ENCODE data around the gene ATAT1. TPM values are rescaled to one million over a fixed set of nuclear protein-coding genes. Genes with fewer than 3 reads are reported as not detected.
"Not testable (repeated sequence)": the region's sequence is repeated elsewhere in the genome, so short reads cannot be mapped to it uniquely, and the experiment has no call there.

ATAT1 gene
- 10 to 100 TPM in 1 of 2 donors, 1 to 10 TPM in 1; 8.3 to 14.2 TPM for total RNA-seq

DNA sequence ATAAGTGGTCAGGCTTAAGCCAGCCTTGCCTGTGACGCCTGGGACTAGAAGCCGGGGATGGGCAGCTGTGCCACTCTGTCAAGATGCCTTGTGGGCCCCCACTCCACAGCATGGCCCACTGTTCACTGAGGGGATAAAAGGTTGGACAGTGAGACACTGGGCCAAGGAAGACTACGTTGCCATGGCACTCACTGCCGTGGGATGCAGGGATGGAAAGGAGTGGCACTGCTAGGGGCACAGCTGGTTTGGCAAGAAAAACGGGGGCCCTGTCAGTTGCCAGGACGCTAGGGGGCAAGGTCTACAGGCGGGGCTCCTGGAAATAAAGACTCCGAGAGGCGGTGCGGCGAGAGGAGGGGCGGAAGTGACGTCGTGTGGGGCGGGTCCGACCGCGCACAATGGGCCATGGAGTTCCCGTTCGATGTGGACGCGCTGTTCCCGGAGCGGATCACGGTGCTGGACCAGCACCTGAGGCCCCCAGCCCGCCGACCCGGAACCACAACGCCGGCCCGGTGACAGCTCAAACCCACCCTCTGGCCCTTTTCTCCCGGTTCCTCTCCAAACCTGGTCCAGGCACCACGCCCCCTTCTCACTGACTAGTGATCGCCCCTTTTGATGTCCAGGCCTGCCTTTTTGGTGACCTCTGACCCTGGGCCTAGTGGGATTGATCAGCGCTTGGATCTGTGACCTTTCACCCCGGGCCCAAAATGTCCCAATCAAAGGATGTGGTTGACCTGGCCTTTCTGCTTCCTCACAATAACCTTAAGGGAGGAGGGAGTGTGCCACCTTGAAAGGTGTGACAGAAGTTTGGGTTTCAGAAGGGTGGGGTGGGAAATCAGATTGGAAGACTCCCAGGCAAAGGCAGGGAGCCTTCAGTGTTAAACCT, at the start of gene ATAT1:
Gene ATAT1, plus strand, starts transcription at position 391 of the 883 bp plus-strand sequence.
- ATAC-seq (replicated peaks in 1 of 2) (peak; percentile 99), DNase-seq (peak; percentile 89)
- Mint-ChIP-seq H3K36me3 (ENCODE audit: insufficient read depth in 2 of 2) (peaks cover 10 to 37% of the 10 kb centered on the region in 2 donors), H3K4me1 (ENCODE audit: low read depth) (peaks cover 26% of the 10 kb centered on the region), H3K27ac (peak within 1 kb of the TSS; percentile 94), H3K9me3 (no peaks in the 10 kb centered on the region), H3K4me3 (peak within 1 kb of the TSS; percentile 91 to 96), H3K27me3 (ENCODE audit: low read depth) (no peaks in the 10 kb centered on the region)

DNA sequence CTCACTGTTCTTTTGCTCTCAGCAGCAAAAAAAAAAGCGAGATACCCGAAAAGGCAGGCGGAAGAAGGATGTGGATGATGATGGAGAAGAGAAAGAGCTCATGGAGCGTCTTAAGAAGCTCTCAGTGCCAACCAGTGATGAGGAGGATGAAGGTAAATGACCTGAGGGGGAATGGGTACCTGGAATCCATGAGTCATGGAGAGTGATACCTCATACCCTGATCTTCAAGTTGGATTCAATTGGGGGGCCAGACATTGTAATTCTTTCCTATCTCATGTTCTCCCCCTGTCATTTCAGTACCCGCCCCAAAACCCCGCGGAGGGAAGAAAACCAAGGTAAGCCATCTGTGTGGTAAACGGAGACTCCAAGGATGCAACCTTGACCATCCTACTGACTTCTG, 48.6 kb upstream of the ATAT1 start:
- peaks cover 25 to 62% of the 10 kb centered on the region in 2 donors for H3K36me3 Mint-ChIP-seq (ENCODE audit: insufficient read depth in 2 of 2)
- H3K9me3 Mint-ChIP-seq, result no peaks in the 10 kb centered on the region
- DNase-seq (no peak), ATAC-seq (replicated peaks in 1 of 2) (no peak)
- H3K4me1 Mint-ChIP-seq (ENCODE audit: low read depth), result peaks cover 39% of the 10 kb centered on the region
- no peaks in the 10 kb centered on the region for H3K27me3 Mint-ChIP-seq (ENCODE audit: low read depth)
- peak overlapping the region; percentile 9 for H3K27ac Mint-ChIP-seq
- no peak overlapping the region for H3K4me3 Mint-ChIP-seq

DNA sequence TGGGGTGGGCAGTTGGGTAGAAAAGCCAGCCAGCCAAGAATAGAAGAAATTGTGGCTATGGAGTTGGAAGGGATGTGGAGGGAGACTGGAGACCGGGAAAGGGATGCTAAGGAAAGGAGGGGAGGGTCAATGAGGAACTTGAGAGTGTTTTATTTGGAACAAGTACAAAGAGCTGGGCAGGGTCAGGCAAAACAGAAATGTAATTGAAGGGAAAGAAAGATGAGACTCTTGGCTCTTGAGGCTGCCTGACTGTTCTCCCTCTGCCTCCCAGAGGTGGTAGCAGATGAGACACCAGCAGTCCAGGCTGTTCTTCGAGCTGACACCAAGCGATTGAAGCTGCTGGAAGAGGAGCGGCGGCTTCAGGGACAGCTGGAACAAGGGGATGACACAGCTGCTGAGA, 42.8 kb upstream of the ATAT1 start:
- Mint-ChIP-seq H3K27me3 (ENCODE audit: low read depth) (no peaks in the 10 kb centered on the region), H3K9me3 (no peaks in the 10 kb centered on the region), H3K27ac (no peak overlapping the region), H3K4me1 (ENCODE audit: low read depth) (no peaks in the 10 kb centered on the region), H3K36me3 (ENCODE audit: insufficient read depth in 2 of 2) (peaks cover 21 to 54% of the 10 kb centered on the region in 2 donors), H3K4me3 (no peak overlapping the region)
- DNase-seq (no peak), ATAC-seq (replicated peaks in 1 of 2) (no peak)

DNA sequence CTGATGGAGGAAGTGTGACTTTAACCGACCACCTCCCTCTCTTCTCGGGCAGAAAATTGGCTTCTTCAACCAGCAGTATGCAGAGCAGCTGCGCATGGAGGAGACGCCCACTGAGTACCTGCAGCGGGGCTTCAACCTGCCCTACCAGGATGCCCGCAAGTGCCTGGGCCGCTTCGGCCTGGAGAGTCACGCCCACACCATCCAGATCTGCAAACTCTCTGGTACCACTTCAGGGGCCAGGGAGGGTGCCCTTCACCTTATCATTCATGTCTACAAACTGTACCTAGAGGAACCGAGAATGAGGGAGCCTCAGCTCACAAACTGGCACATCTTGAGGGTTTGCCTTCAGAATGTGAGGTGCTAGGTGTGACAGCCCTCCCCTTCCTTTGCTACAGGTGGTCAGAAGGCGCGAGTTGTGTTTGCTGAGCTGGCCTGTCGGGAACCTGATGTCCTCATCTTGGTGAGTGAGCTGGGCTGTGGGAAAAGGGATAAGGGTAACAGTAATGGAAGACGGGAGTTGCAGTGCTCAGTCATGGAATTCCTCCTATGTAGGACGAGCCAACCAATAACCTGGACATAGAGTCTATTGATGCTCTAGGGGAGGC, 36.8 kb upstream of the ATAT1 start:
- H3K36me3 Mint-ChIP-seq (ENCODE audit: insufficient read depth in 2 of 2), result peaks cover 18 to 26% of the 10 kb centered on the region in 2 donors
- no peak overlapping the region for H3K4me3 Mint-ChIP-seq
- H3K27ac Mint-ChIP-seq, result no peak overlapping the region
- peaks cover 5% of the 10 kb centered on the region for H3K4me1 Mint-ChIP-seq (ENCODE audit: low read depth)
- H3K9me3 Mint-ChIP-seq, result no peaks in the 10 kb centered on the region
- no peaks in the 10 kb centered on the region for H3K27me3 Mint-ChIP-seq (ENCODE audit: low read depth)
- DNase-seq (no peak), ATAC-seq (replicated peaks in 1 of 2) (peak in 1 of 2 donors; percentile 20)

DNA sequence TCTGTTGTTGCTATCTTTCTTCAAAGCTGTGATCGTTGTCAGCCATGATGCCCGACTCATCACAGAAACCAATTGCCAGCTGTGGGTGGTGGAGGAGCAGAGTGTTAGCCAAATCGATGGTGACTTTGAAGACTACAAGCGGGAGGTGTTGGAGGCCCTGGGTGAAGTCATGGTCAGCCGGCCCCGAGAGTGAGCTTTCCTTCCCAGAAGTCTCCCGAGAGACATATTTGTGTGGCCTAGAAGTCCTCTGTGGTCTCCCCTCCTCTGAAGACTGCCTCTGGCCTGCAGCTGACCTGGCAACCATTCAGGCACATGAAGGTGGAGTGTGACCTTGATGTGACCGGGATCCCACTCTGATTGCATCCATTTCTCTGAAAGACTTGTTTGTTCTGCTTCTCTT, 36.2 kb upstream of the ATAT1 start:
- no peaks in the 10 kb centered on the region for H3K27me3 Mint-ChIP-seq (ENCODE audit: low read depth)
- peaks cover 5% of the 10 kb centered on the region for H3K4me1 Mint-ChIP-seq (ENCODE audit: low read depth)
- DNase-seq (no peak), ATAC-seq (replicated peaks in 1 of 2) (peak; percentile 11 to 32)
- peak overlapping the region; percentile 30 for H3K27ac Mint-ChIP-seq
- peaks cover 20 to 27% of the 10 kb centered on the region in 2 donors for H3K36me3 Mint-ChIP-seq (ENCODE audit: insufficient read depth in 2 of 2)
- no peak overlapping the region for H3K4me3 Mint-ChIP-seq
- no peaks in the 10 kb centered on the region for H3K9me3 Mint-ChIP-seq

DNA sequence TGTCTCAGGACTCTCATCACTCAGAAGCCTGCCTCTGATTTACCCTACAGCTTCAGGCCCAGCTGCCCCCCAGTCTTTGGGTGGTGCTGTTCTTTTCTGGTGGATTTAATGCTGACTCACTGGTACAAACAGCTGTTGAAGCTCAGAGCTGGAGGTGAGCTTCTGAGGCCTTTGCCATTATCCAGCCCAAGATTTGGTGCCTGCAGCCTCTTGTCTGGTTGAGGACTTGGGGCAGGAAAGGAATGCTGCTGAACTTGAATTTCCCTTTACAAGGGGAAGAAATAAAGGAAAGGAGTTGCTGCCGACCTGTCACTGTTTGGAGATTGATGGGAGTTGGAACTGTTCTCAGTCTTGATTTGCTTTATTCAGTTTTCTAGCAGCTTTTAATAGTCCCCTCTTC, 35.7 kb upstream of the ATAT1 start:
- ATAC-seq (replicated peaks in 1 of 2) (no peak), DNase-seq (no peak)
- Mint-ChIP-seq H3K27ac (peak overlapping the region; percentile 30), H3K4me1 (ENCODE audit: low read depth) (peaks cover 5% of the 10 kb centered on the region), H3K9me3 (no peaks in the 10 kb centered on the region), H3K36me3 (ENCODE audit: insufficient read depth in 2 of 2) (peaks cover 18 to 25% of the 10 kb centered on the region in 2 donors), H3K27me3 (ENCODE audit: low read depth) (no peaks in the 10 kb centered on the region), H3K4me3 (no peak overlapping the region)

DNA sequence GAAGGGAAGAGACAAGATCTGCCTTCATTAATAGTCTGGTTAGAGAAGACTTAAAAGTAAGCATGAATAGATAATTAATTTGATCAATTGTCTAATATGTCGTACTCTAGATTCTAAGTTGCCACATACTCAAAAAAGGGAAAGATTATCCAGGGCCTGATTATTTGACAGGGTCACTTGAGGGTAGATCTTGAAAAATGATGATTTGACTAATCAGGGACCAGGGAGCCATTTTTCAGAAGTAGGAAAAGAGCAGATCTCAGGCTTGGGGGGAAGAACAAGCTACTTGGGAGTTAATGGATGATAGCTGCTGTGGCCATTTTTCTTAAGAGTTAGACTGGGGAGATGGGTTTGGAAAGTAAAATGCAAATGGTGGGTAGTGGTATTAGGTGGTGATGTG, 34.4 kb upstream of the ATAT1 start:
- no peak overlapping the region for H3K4me3 Mint-ChIP-seq
- DNase-seq (no peak), ATAC-seq (replicated peaks in 1 of 2) (no peak)
- H3K27ac Mint-ChIP-seq, result peak overlapping the region; percentile 44
- no peaks in the 10 kb centered on the region for H3K27me3 Mint-ChIP-seq (ENCODE audit: low read depth)
- H3K4me1 Mint-ChIP-seq (ENCODE audit: low read depth), result peaks cover 11% of the 10 kb centered on the region
- no peaks in the 10 kb centered on the region for H3K9me3 Mint-ChIP-seq
- peaks cover 12 to 18% of the 10 kb centered on the region in 2 donors for H3K36me3 Mint-ChIP-seq (ENCODE audit: insufficient read depth in 2 of 2)

DNA sequence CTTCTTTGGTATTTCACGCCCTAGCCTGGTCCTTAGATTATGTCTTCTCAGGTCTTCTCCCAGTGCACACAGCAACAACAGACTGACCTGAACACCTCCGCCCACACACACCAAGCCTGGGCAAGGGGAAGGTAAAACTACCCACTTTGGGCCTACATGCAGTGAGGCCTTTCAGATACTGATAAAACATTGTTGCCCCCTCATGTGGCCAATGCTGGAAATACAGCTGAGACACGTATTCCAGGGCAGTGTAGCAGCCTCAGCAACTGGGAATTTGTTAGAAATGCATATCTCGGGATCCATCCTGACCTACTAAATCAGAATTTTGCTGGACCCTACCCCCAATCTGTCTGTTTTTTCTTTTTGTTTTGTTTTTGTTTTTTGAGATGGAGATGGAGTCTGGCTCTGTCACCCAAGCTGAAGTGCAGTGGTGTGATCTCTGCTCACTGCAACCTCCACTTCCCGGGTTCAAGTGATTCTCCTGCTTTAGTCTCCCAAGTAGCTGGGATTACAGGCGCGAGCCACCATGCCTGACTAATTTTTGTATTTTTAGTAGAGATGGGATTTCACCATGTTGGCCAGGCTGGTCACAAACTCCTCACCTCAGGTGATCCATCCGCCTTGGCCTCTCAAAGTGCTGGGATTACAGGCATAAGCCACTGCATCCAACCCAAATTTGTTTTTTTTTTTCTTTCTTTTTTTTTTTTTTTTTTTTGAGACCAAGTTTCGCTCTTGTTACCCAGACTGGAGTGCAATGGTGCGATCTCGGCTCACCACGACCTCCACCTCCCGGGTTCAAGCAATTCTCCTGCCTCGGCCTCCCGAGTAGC, 29.1 kb upstream of the ATAT1 start:
- Mint-ChIP-seq H3K4me1 (ENCODE audit: low read depth) (peaks cover 16% of the 10 kb centered on the region), H3K27ac (peak overlapping the region; percentile 33)
- H3K36me3 Mint-ChIP-seq (ENCODE audit: insufficient read depth in 2 of 2); H3K9me3 Mint-ChIP-seq; H3K27me3 Mint-ChIP-seq (ENCODE audit: low read depth); H3K4me3 Mint-ChIP-seq: not testable (repeated sequence)
- DNase-seq, result peak; percentile 80 to 81
- peak; percentile 71 to 79 for ATAC-seq (replicated peaks in 1 of 2)

DNA sequence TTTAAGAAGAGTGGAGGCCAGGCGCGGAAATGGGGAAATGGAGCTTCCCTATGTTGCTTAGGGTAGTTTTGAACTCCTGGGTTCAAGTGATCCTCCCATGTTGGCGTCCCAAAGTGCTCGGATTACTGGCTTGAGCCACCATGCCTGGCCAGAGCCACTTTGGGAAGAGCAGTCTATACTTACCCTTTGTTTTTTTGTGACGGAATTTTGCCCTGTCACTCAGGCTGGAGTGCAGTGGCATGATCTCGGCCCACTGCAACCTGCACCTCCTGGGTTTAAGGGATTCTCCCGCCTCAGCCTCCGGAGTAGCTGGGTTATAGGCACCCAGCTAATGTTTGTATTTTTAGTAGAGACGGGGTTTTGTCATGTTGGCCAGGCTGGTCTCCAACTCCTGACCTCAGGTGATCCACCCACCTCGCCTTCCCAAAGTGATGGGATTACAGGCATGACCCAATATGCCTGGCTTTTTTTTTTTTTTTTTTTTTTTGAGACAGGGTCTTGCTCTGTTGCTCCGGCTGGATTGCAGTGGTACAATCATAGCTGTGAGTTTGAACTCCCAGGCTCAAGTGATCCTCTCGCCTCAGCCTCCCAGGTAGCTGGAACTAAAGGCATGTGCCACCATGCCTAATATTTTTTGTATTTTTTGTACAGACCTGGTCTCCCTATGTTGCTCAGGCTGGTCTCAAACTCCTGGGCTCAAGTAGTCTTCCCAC, 27.6 kb upstream of the ATAT1 start:
- peaks cover 9 to 15% of the 10 kb centered on the region in 2 donors for H3K36me3 Mint-ChIP-seq (ENCODE audit: insufficient read depth in 2 of 2)
- no peak overlapping the region for H3K27ac Mint-ChIP-seq

DNA sequence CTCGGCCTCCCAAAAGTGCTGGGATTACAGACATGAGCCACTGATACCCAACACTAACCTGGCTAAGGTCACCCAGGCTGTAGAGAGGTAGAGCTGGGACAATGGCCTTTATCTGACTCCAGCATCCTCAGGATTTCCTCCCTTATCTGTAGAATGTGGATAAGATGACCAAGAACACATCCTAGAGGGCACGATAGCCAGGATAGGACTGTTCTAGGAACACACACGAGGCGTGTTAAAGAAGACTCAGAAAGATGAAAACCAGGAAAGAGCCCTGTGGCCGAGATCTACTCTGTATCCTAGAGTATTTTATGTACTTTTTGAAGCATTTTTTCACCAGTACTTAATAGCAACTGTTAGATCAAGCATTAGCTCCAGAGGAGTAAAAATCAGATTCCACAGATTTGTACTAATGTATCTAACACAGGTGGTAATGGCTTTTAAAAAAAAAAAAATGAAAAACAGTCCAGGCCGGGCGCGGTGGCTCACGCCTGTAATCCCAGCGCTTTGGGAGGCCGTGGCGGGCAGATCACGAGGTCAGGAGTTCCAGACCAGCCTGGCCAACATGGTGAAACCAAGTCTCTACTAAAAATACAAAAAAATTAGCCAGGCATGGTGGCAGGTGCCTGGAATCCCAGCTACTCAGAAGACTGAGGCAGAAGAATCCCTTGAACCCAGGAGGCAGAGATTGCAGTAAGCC, 26.9 kb upstream of the ATAT1 start:
- Mint-ChIP-seq H3K27me3 (ENCODE audit: low read depth) (no peaks in the 10 kb centered on the region), H3K36me3 (ENCODE audit: insufficient read depth in 2 of 2) (peaks cover 10 to 20% of the 10 kb centered on the region in 2 donors), H3K9me3 (no peaks in the 10 kb centered on the region), H3K4me1 (ENCODE audit: low read depth) (peaks cover 23% of the 10 kb centered on the region), H3K4me3 (no peak overlapping the region), H3K27ac (no peak overlapping the region)
- no peak for ATAC-seq (replicated peaks in 1 of 2)
- no peak for DNase-seq

More for the DNA sequence above, 27.6 kb upstream of the ATAT1 start:
- no peak for DNase-seq
- Mint-ChIP-seq H3K4me1 (ENCODE audit: low read depth) (peaks cover 23% of the 10 kb centered on the region), H3K4me3 (no peak overlapping the region), H3K9me3 (no peaks in the 10 kb centered on the region), H3K27me3 (ENCODE audit: low read depth) (no peaks in the 10 kb centered on the region)
- no peak for ATAC-seq (replicated peaks in 1 of 2)

DNA sequence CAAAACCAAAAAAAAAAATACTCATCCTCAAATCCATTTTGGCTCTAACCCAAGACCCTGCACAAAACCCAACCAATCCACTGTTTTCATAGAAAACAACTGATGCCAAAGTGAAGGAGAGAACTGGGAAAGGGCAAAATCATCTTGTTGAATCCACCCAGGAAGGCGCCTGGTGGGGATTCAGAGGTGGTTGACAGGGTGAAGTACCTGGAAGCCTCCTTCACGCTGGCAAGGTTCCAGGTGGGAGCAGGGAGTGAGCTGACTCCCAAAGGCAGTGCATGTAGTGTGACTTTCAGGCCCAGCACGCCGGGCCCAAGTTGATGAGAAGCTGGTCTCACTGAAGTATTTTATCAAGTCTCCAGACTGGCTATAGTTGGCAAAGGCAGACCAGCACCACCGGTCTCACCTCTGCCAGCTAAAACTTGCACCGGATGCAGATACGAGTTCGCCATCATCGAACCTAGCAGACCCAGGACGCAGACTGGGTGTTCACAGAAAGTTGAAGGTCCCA, 26.2 kb upstream of the ATAT1 start:
- H3K4me3 Mint-ChIP-seq, result no peak overlapping the region
- H3K27me3 Mint-ChIP-seq (ENCODE audit: low read depth), result no peaks in the 10 kb centered on the region
- H3K4me1 Mint-ChIP-seq (ENCODE audit: low read depth), result peaks cover 28% of the 10 kb centered on the region
- no peak for DNase-seq
- H3K27ac Mint-ChIP-seq, result no peak overlapping the region
- H3K9me3 Mint-ChIP-seq, result no peaks in the 10 kb centered on the region
- peaks cover 9 to 23% of the 10 kb centered on the region in 2 donors for H3K36me3 Mint-ChIP-seq (ENCODE audit: insufficient read depth in 2 of 2)
- no peak for ATAC-seq (replicated peaks in 1 of 2)

DNA sequence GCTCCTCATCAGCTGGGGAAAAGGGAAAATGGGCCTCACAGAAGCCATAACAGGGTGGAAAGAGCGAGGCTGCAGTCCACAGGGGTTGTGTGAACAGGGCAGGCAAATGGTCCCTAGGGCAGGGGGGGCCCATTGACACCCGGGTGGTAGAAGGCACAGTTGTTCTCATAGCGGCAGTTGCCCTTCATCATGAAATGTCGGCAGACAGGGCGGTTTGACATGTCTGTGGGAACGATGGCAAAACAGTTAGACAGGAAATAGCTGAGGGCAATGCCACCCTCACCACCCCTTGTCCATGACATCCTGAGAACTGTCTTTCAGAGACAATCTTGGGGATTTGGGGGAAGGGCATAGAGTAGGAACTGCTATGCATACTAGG, 25.2 kb upstream of the ATAT1 start:
- no peak for DNase-seq
- Mint-ChIP-seq H3K27ac (peak overlapping the region; percentile 52), H3K4me3 (no peak overlapping the region)

More for the DNA sequence above, 25.2 kb upstream of the ATAT1 start:
- Mint-ChIP-seq H3K4me1 (ENCODE audit: low read depth) (peaks cover 33% of the 10 kb centered on the region), H3K9me3 (no peaks in the 10 kb centered on the region), H3K27me3 (ENCODE audit: low read depth) (no peaks in the 10 kb centered on the region), H3K36me3 (ENCODE audit: insufficient read depth in 2 of 2) (peaks cover 16 to 30% of the 10 kb centered on the region in 2 donors)
- ATAC-seq (replicated peaks in 1 of 2), result no peak
